Parathyroid adenoma (tissue), 2 donors: Measurements from ENCODE around the gene LRP1-AS.
A peak's percentile ranks its signal among the peaks of the same experiment; 100 is the strongest.

Experiments
- H2AFZ ChIP-seq: fragments of 300-600 bp; sonication (generic); one replicate; pipeline ENCODE4 v1.7.0; 2017; ENCODE audit warnings: antibody characterized with exemption, mild to moderate bottlenecking
- H3K27ac ChIP-seq: fragments of 300-600 bp; sonication (generic); one replicate; pipeline ENCODE4 v1.7.0; 2017
- H3K27me3 ChIP-seq: fragments of 300-600 bp; sonication (generic); one replicate; pipeline ENCODE4 v1.7.0; 2017; ENCODE audit warnings: low read length; ENCODE audit not compliant: control insufficient read depth, insufficient read depth
- H3K36me3 ChIP-seq: fragments of 300-600 bp; sonication (generic); one replicate; pipeline ENCODE4 v1.7.0; 2017; ENCODE audit warnings: low read length; ENCODE audit not compliant: control insufficient read depth, insufficient read depth
- H3K4me1 ChIP-seq: fragments of 300-600 bp; sonication (generic); one replicate; pipeline ENCODE4 v1.7.0; 2017; ENCODE audit warnings: control low read depth
- H3K4me2 ChIP-seq: fragments of 300-600 bp; sonication (generic); one replicate; pipeline ENCODE4 v1.7.0; 2017; ENCODE audit warnings: low read length
- H3K4me3 ChIP-seq: fragments of 300-600 bp; sonication (generic); one replicate; pipeline ENCODE4 v1.7.0; 2017; ENCODE audit warnings: low read depth, low read length
- H3K79me2 ChIP-seq: fragments of 300-600 bp; sonication (generic); one replicate; pipeline ENCODE4 v1.7.0; 2017; ENCODE audit warnings: control low read depth
- H3K9ac ChIP-seq: fragments of 300-600 bp; sonication (generic); one replicate; pipeline ENCODE4 v1.7.0; 2017; ENCODE audit warnings: mild to moderate bottlenecking
- H3K9me3 ChIP-seq: fragments of 300-600 bp; sonication (generic); one replicate; pipeline ENCODE4 v1.7.0; 2017; ENCODE audit warnings: low read length; ENCODE audit not compliant: control insufficient read depth
- TF ChIP-seq, protein P1 (sequence below): fragments of 300-600 bp; sonication (generic); IDR thresholded peaks from one replicate; pipeline ENCODE4 v1.7.0; 2017; ENCODE audit warnings: antibody characterized with exemption, mild to moderate bottlenecking
- donor health status: primary hyperparathyroidism.

Gene LRP1-AS

GRCh38 chr12:57148469-57149244 is 1.2 kb upstream of the LRP1-AS start:
- peak overlapping the region; percentile 39 for H3K27ac ChIP-seq
- no peak overlapping the region for H3K4me3 ChIP-seq
- H2AFZ ChIP-seq = no peak overlapping the region
- H3K4me2 ChIP-seq = no peak overlapping the region
- no peaks in the 10 kb centered on the region for H3K4me1 ChIP-seq
- H3K27me3 ChIP-seq = no peaks in the 10 kb centered on the region
- no peak overlapping the region for H3K9ac ChIP-seq
- H3K36me3 ChIP-seq = no peaks in the 10 kb centered on the region
- no peaks in the 10 kb centered on the region for H3K79me2 ChIP-seq
- TF ChIP-seq, protein P1, sequence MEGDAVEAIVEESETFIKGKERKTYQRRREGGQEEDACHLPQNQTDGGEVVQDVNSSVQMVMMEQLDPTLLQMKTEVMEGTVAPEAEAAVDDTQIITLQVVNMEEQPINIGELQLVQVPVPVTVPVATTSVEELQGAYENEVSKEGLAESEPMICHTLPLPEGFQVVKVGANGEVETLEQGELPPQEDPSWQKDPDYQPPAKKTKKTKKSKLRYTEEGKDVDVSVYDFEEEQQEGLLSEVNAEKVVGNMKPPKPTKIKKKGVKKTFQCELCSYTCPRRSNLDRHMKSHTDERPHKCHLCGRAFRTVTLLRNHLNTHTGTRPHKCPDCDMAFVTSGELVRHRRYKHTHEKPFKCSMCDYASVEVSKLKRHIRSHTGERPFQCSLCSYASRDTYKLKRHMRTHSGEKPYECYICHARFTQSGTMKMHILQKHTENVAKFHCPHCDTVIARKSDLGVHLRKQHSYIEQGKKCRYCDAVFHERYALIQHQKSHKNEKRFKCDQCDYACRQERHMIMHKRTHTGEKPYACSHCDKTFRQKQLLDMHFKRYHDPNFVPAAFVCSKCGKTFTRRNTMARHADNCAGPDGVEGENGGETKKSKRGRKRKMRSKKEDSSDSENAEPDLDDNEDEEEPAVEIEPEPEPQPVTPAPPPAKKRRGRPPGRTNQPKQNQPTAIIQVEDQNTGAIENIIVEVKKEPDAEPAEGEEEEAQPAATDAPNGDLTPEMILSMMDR = no peak
- H3K9me3 ChIP-seq = no peaks in the 10 kb centered on the region

DNA sequence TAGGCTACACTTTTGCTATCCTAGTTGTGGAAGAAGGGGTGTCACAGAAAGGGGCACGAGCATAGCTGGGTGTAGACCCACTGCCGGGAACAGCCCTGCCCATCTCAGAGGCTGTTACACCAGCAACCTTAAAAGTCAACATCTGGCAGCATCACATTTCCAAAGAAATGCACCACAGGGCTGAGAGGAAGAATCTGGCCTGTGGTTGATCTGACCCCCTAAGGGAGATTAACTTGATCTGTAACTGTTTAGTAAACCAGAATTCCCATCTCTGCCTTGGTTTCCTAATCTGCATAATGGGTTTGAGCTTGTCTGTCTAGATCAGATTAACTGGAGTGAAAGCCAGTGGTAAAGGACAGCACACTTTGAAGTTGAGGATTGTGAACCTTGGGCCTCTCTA is 1.3 kb downstream of the LRP1-AS start:
- H3K79me2 ChIP-seq = no peaks in the 10 kb centered on the region
- no peak overlapping the region for H3K4me2 ChIP-seq
- no peak overlapping the region for H3K4me3 ChIP-seq
- H3K9me3 ChIP-seq = no peaks in the 10 kb centered on the region
- H3K4me1 ChIP-seq = no peaks in the 10 kb centered on the region
- TF ChIP-seq, protein P1 = no peak
- no peak overlapping the region for H2AFZ ChIP-seq
- H3K27me3 ChIP-seq = no peaks in the 10 kb centered on the region
- no peak overlapping the region for H3K27ac ChIP-seq
- H3K36me3 ChIP-seq = no peaks in the 10 kb centered on the region
- no peak overlapping the region for H3K9ac ChIP-seq

- TF ChIP-seq, protein P1 = no peak
- H3K4me1 ChIP-seq = no peaks in the 10 kb centered on the region
- no peak overlapping the region for H3K27ac ChIP-seq
- H3K9me3 ChIP-seq = no peaks in the 10 kb centered on the region
- no peak overlapping the region for H2AFZ ChIP-seq
- no peak overlapping the region for H3K4me3 ChIP-seq
- no peaks in the 10 kb centered on the region for H3K79me2 ChIP-seq
- H3K4me2 ChIP-seq = no peak overlapping the region
- no peaks in the 10 kb centered on the region for H3K36me3 ChIP-seq
- no peaks in the 10 kb centered on the region for H3K27me3 ChIP-seq
- no peak overlapping the region for H3K9ac ChIP-seq
These were observed 1.9 kb downstream of the LRP1-AS start for GRCh38 chr12:57145460-57146059.

- no peaks in the 10 kb centered on the region for H3K36me3 ChIP-seq
- no peak overlapping the region for H3K27ac ChIP-seq
- no peaks in the 10 kb centered on the region for H3K4me1 ChIP-seq
- H3K4me3 ChIP-seq = no peak overlapping the region
- no peaks in the 10 kb centered on the region for H3K79me2 ChIP-seq
- no peaks in the 10 kb centered on the region for H3K27me3 ChIP-seq
- H3K9ac ChIP-seq = no peak overlapping the region
- no peaks in the 10 kb centered on the region for H3K9me3 ChIP-seq
- H3K4me2 ChIP-seq = no peak overlapping the region
- H2AFZ ChIP-seq = no peak overlapping the region
- TF ChIP-seq, protein P1 = no peak
These were observed 4.0 kb downstream of the LRP1-AS start for GRCh38 chr12:57143454-57143853.
